ENCODE results near the gene ESR1. TPM values are rescaled to one million over a fixed set of nuclear protein-coding genes. Genes with fewer than 3 reads are reported as not detected.

ESR1 gene
- polyA plus RNA-seq, 1 of the 3 experiments (the other 2 are of a cell fraction), result under 0.01 TPM

GRCh38 chr6:152121910-152122309, 314.4 kb downstream of the ESR1 start:
- H2AFZ ChIP-seq (ENCODE audit: low read depth), result no peak overlapping the region
- no peak for TF ChIP-seq GABPA (IDR thresholded peaks at IDR 0.05; ENCODE audit: low read depth)
- no peak for TF ChIP-seq REST (IDR thresholded peaks at IDR 0.05; ENCODE audit: low read depth, low read length)
- no peak for TF ChIP-seq RAD21 (IDR thresholded peaks at IDR 0.05; ENCODE audit: low read length)
- no peak for TF ChIP-seq NFIC (IDR thresholded peaks at IDR 0.05; ENCODE audit: borderline replicate concordance)
- no peak for TF ChIP-seq MEF2A (IDR thresholded peaks at IDR 0.05; ENCODE audit: borderline replicate concordance, low read depth)
- no peak for TF ChIP-seq JUND (IDR thresholded peaks at IDR 0.05)
- TF ChIP-seq EZH2phosphoT487 (IDR thresholded peaks at IDR 0.05; ENCODE audit: borderline replicate concordance, low read depth), result no peak
- no peak for TF ChIP-seq RFX5 (IDR thresholded peaks at IDR 0.05; ENCODE audit: low read length)
- TF ChIP-seq FOSL2 (IDR thresholded peaks at IDR 0.05; ENCODE audit: borderline replicate concordance, low read depth), result no peak
- no peak for TF ChIP-seq TEAD4 (IDR thresholded peaks at IDR 0.05; ENCODE audit: borderline replicate concordance, insufficient read depth)
- no peak for TF ChIP-seq TCF12 (IDR thresholded peaks at IDR 0.05)
- TF ChIP-seq FOXM1 (IDR thresholded peaks at IDR 0.05; ENCODE audit: low read depth), result no peak
- TF ChIP-seq SIN3A (IDR thresholded peaks at IDR 0.05; ENCODE audit: borderline replicate concordance, low read depth, low read length), result no peak
- TF ChIP-seq ELF1 (IDR thresholded peaks at IDR 0.05), result no peak
- TF ChIP-seq CHD2 (IDR thresholded peaks at IDR 0.05; ENCODE audit: low read length, partially characterized antibody), result no peak
- no peak for TF ChIP-seq EP300 (IDR thresholded peaks at IDR 0.05; ENCODE audit: borderline replicate concordance in 1 of 2, low read depth in 1 of 2, low read length in 1 of 2)
- no peak for TF ChIP-seq MAX (IDR thresholded peaks at IDR 0.05; ENCODE audit: low read depth)
- TF ChIP-seq USF2 (IDR thresholded peaks at IDR 0.05; ENCODE audit: borderline replicate concordance, low read depth, low read length), result no peak
- TF ChIP-seq NRF1 (IDR thresholded peaks at IDR 0.05; ENCODE audit: low read depth, low read length), result no peak
- no peak for TF ChIP-seq YY1 (IDR thresholded peaks at IDR 0.05; ENCODE audit: low read depth)
- H3K9me3 ChIP-seq, result no peaks in the 10 kb centered on the region
- H4K20me1 ChIP-seq (ENCODE audit: insufficient read depth), result no peaks in the 10 kb centered on the region
- no peak overlapping the region for H3K4me2 ChIP-seq
- H3K79me2 ChIP-seq (ENCODE audit: insufficient read depth), result no peaks in the 10 kb centered on the region
- no peak overlapping the region for H3K27ac ChIP-seq (ENCODE audit: low read depth in 2 of 2, low read length in 1 of 2)
- H3K4me1 ChIP-seq (ENCODE audit: control insufficient read depth in 1 of 2, insufficient read depth in 2 of 2, low read depth in 1 of 2, low read length in 1 of 2), result peaks cover 0 to 5% of the 10 kb centered on the region in 2 experiments; a peak in 1 of 4 replicates
- no peaks in the 10 kb centered on the region for H3K27me3 ChIP-seq (ENCODE audit: insufficient read depth)
- no peak overlapping the region for H3K9ac ChIP-seq
- WGBS (ENCODE audit: low lambda C conversion rate), result 73% methylated on average over 3 of the region's 3 CpGs
- H3K36me3 ChIP-seq (replicated peaks in 1 of 2; ENCODE audit: control insufficient read depth in 1 of 2, insufficient read depth in 2 of 2, low read length in 1 of 2), result peaks cover 39 to 42% of the 10 kb centered on the region in 2 experiments
- H3K9me2 ChIP-seq, result no peaks in the 10 kb centered on the region
- no peak overlapping the region for H3K4me3 ChIP-seq (ENCODE audit: low read depth in 2 of 2, low read length in 1 of 2)
- ChIA-PET POLR2A (interaction anchor here (1.1 kb wide), 1 partner anchor 24 kb away, joined by 3 read pairs; no protein-coding TSS in a partner anchor), CTCF (interaction anchor here (0.8 to 6.4 kb wide), 3 partner anchors 29 to 356 kb away, joined by 3 to 69 read pairs (median 3); no protein-coding TSS in a partner anchor)
- no peak for DNase-seq
- H3F3A ChIP-seq (replicated peaks; ENCODE audit: insufficient read depth), result peaks cover 11% of the 10 kb centered on the region

Measured in SK-N-SH (cell line).